ENCODE data around the gene ZNF654.

DNA sequence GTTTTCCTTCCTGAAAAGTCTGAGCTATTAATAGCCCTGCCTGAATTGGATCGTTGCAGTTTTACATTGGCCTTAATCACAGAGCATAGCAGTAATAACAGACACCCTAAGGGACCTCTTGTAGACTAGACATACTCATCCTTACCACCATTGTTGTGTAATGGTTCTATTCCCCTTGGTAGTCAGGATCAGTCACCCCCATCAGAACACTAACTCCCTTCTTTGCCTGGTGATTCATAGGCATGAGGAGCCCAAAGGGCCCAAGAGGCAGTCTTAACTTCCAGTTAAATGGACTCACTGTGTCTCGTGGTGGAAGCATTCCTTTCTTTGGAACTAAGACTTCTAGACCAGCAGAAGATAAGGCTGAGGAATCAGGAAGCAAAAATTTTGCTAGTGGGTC is 20.5 kb upstream of the ZNF654 start:
- TF ChIP-seq POLR2A (IDR thresholded peaks at IDR 0.05) (no peak), CTCF (IDR thresholded peaks at IDR 0.05 in 8 of 11, conservative IDR thresholded peaks at IDR 0.05 in 3 of 11) (no peak), POLR2AphosphoS5 (IDR thresholded peaks at IDR 0.05) (no peak)

Data from spleen (tissue), 7 donors.